Measurements from ENCODE around the gene C17orf58.
A peak's percentile ranks its signal among the peaks of the same experiment; 100 is the strongest.

Gene C17orf58

DNA sequence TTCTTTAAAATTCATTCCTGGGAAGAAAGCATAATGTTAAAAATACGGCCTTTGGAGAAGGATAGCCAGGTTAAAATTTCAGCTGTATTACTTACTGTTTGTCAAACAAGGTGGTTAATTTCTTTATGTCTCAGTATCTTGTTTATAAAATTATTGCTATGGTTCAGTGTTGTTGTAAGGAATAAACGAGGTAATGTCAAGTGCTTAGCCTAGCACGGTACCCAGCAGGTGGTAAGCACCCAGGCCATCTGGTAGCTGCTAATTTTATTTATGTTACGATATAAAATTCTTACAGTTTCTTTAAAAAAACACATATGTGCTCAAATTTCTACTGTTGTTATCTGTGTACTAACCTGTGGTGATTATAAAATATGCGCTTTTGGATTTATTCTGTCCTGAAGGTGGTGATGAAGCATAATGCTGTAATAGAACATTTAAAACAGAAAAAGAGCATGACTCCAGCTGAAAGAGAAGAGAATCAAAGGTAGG, 48.9 kb downstream of the C17orf58 start:
- DNase-seq, result no peak

DNA sequence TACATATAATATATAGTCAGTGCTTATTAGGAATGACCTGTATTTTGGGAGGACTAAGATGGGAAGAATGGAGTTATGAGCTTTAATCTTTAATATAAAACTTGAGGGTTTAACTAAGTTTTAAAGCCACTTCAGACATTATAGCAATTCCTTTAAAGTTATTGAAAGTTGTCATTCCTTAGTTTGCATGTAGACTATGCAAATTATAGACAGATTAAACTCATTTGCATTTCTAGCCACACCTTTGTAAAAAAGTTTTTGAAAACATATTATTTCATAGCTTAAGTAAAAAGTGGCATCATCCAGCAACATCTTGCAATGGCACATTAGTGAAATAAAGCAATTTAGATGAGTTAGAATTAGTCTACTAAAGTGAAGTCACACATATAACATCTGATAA, 49.8 kb downstream of the C17orf58 start:
- DNase-seq, result no peak

DNA sequence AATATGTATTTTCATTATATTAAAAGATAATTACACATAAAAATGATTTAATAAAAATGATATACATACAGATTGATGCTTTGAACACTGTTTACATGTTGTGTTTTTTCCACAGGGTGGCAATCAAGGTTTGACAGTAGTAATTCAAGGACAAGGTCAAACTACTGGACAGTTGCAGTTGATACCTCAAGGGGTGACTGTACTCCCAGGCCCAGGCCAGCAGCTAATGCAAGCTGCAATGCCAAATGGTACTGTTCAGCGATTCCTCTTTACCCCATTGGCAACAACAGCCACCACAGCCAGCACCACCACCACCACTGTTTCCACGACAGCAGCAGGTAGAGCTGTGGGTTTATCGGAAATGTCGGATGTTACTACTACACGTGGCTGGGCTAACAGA, 52.2 kb downstream of the C17orf58 start:
- no peak for DNase-seq

DNA sequence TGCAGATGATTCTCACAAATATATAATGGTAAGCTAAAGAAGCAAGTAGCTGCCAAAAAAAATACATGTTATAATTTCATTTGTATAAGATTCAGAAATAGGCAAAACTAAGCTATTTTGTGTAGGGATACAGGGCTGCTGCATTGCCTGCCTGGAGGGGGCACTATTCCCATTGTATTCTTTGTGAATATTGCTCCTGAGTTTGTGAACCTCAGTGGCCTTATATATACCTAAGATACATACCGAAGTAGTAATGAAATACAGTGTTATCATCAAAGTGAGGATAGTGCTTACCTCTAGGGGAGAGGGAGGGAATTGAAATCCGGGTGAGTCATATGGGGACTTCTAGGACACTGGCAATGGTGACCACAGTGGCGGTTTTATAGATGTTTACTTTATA, 53.5 kb downstream of the C17orf58 start:
- peak; percentile 12 to 31 for DNase-seq
